ENCODE data around the gene ANO7. TPM values are rescaled to one million over a fixed set of nuclear protein-coding genes. Genes with fewer than 3 reads are reported as not detected.

The ANO7 gene
- polyA plus RNA-seq, 1 of the 3 experiments (the other 2 are of a cell fraction): 0.81 TPM

DNA sequence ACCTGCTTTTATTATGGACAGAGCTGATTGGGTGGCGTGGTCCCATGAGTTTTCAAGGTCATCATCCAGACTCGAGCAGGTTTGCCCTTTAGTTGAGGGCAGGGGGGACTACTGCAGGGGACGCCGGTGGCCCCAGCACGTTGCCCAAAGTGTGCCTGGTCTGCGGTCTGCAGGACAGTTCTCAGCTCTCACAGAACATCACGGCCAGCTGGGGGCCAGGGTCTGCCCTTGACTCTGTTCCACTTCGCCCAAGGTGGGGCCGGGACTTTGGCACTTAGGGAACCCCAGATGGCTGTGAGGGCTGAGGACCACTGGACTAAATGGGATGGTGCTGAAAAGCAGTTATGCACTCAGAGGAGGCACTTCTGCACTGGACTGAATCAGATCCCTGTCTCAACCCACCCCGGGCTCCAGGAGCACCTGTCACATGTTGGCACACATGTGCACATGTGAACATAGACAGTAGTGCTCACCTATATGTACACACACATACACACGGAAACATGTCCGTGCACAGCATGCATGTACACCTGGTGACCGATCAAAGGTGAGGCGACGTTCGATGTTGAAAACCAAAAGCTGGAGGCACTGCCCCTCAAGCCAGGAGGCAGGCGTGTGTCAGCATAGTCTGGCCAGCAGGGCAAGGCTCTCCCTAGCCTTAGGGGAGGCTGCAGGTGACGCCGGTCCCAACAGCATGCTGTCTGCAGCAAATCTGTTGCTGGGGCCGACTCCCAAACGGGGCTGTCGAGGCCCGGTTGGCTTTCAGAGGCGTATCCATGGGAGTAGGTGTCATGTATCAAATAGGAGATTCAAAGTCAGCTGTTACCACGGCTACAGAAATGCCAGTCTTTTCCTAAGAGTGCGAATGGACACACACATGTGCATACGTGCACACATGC, 10.2 kb downstream of the ANO7 start:
- H3K36me3 ChIP-seq (replicated peaks in 1 of 2; ENCODE audit: control insufficient read depth in 1 of 2, insufficient read depth in 2 of 2, low read length in 1 of 2): no peaks in the 10 kb centered on the region
- 65% methylated on average over 23 of the region's 27 CpGs for WGBS (ENCODE audit: low lambda C conversion rate)
- CTCF ChIA-PET: interaction anchor here (1.2 kb wide), 1 partner anchor 12 kb away, joined by 3 read pairs; no protein-coding TSS in a partner anchor

DNA sequence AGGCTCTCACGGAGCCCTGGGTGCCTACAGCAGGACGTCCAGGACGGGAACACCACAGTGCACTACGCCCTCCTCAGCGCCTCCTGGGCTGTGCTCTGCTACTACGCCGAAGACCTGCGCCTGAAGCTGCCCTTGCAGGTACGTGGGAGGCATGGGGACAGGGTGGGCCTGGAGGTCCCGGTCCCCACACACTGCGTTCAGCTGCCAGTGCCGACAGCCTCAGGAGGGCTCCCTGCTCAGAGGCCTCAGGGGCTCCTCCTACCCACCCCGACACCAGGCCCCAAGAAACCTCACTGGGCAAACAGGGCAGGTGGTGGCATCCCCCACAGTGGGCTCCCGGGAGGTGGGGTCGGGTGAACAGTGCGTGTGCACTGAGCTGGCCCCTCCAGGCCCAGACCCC, 10.8 kb downstream of the ANO7 start:
- WGBS (ENCODE audit: low lambda C conversion rate): 84% methylated on average over 5 of the region's 16 CpGs
- H3K4me2 ChIP-seq: no peak overlapping the region
- no peak overlapping the region for H3K4me3 ChIP-seq (ENCODE audit: low read depth in 2 of 2, low read length in 1 of 2)
- no peaks in the 10 kb centered on the region for H3K36me3 ChIP-seq (replicated peaks in 1 of 2; ENCODE audit: control insufficient read depth in 1 of 2, insufficient read depth in 2 of 2, low read length in 1 of 2)
- ChIA-PET POLR2A (no interaction called here), CTCF (interaction anchor here (1.2 kb wide), 1 partner anchor 12 kb away, joined by 3 read pairs; no protein-coding TSS in a partner anchor)
- H3K27me3 ChIP-seq (ENCODE audit: insufficient read depth): no peaks in the 10 kb centered on the region
- H2AFZ ChIP-seq (ENCODE audit: low read depth): no peak overlapping the region
- no peaks in the 10 kb centered on the region for H4K20me1 ChIP-seq (ENCODE audit: insufficient read depth)
- DNase-seq: no peak
- no peaks in the 10 kb centered on the region for H3K9me3 ChIP-seq
- no peaks in the 10 kb centered on the region; a peak in 1 of 4 replicates for H3K4me1 ChIP-seq (ENCODE audit: control insufficient read depth in 1 of 2, insufficient read depth in 2 of 2, low read depth in 1 of 2, low read length in 1 of 2)
- no peak overlapping the region for H3K9ac ChIP-seq
- no peak overlapping the region for H3K27ac ChIP-seq (ENCODE audit: low read depth in 2 of 2, low read length in 1 of 2)
- H3K79me2 ChIP-seq (ENCODE audit: insufficient read depth): no peaks in the 10 kb centered on the region
- no peaks in the 10 kb centered on the region for H3K9me2 ChIP-seq
- H3F3A ChIP-seq (replicated peaks; ENCODE audit: insufficient read depth): no peaks in the 10 kb centered on the region
- TF ChIP-seq, protein P1, sequence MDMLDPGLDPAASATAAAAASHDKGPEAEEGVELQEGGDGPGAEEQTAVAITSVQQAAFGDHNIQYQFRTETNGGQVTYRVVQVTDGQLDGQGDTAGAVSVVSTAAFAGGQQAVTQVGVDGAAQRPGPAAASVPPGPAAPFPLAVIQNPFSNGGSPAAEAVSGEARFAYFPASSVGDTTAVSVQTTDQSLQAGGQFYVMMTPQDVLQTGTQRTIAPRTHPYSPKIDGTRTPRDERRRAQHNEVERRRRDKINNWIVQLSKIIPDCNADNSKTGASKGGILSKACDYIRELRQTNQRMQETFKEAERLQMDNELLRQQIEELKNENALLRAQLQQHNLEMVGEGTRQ (IDR thresholded peaks at IDR 0.05; ENCODE audit: borderline replicate concordance, low read depth, low read length): no peak
- TF ChIP-seq RFX5 (IDR thresholded peaks at IDR 0.05; ENCODE audit: low read length) (no peak), SMC3 (IDR thresholded peaks at IDR 0.05; ENCODE audit: low read depth, low read length) (no peak), MAX (IDR thresholded peaks at IDR 0.05; ENCODE audit: low read depth) (no peak), REST (IDR thresholded peaks at IDR 0.05; ENCODE audit: low read depth, low read length) (no peak), FOSL2 (IDR thresholded peaks at IDR 0.05; ENCODE audit: borderline replicate concordance, low read depth) (no peak), RXRA (IDR thresholded peaks at IDR 0.05; ENCODE audit: borderline replicate concordance, low read depth) (no peak), MEF2A (IDR thresholded peaks at IDR 0.05; ENCODE audit: borderline replicate concordance, low read depth) (no peak)

More for the DNA sequence above, 10.2 kb downstream of the ANO7 start:
- no peaks in the 10 kb centered on the region for H3K4me1 ChIP-seq (ENCODE audit: control insufficient read depth in 1 of 2, insufficient read depth in 2 of 2, low read depth in 1 of 2, low read length in 1 of 2)
- no peak for DNase-seq
- TF ChIP-seq, protein P1 (IDR thresholded peaks at IDR 0.05; ENCODE audit: borderline replicate concordance, low read depth, low read length): no peak
- TF ChIP-seq EZH2phosphoT487 (IDR thresholded peaks at IDR 0.05; ENCODE audit: borderline replicate concordance, low read depth) (no peak), TAF1 (IDR thresholded peaks at IDR 0.05; ENCODE audit: borderline replicate concordance, low read depth, low read length) (no peak), SMC3 (IDR thresholded peaks at IDR 0.05; ENCODE audit: low read depth, low read length) (no peak), GABPA (IDR thresholded peaks at IDR 0.05; ENCODE audit: low read depth) (no peak), IRF3 (IDR thresholded peaks at IDR 0.05; ENCODE audit: low read depth, low read length) (no peak), ELF1 (IDR thresholded peaks at IDR 0.05) (no peak), CHD2 (IDR thresholded peaks at IDR 0.05; ENCODE audit: low read length, partially characterized antibody) (no peak), FOSL2 (IDR thresholded peaks at IDR 0.05; ENCODE audit: borderline replicate concordance, low read depth) (no peak), GATA2 (CRISPR knock-in tag; IDR thresholded peaks at IDR 0.05) (no peak), YY1 (IDR thresholded peaks at IDR 0.05; ENCODE audit: low read depth) (no peak), MAX (IDR thresholded peaks at IDR 0.05; ENCODE audit: low read depth) (no peak), JUND (IDR thresholded peaks at IDR 0.05) (no peak), SIN3A (IDR thresholded peaks at IDR 0.05; ENCODE audit: borderline replicate concordance, low read depth, low read length) (no peak), RAD21 (IDR thresholded peaks at IDR 0.05; ENCODE audit: low read length) (no peak)
- H3K79me2 ChIP-seq (ENCODE audit: insufficient read depth): no peaks in the 10 kb centered on the region
- H3K4me2 ChIP-seq: no peak overlapping the region
- no peaks in the 10 kb centered on the region for H3K9me2 ChIP-seq
- H3K9ac ChIP-seq: no peak overlapping the region
- no peak overlapping the region for H3K4me3 ChIP-seq (ENCODE audit: low read depth in 2 of 2, low read length in 1 of 2)
- no peaks in the 10 kb centered on the region for H3K9me3 ChIP-seq
- H4K20me1 ChIP-seq (ENCODE audit: insufficient read depth): no peaks in the 10 kb centered on the region
- POLR2A ChIA-PET: no interaction called here
- no peaks in the 10 kb centered on the region for H3F3A ChIP-seq (replicated peaks; ENCODE audit: insufficient read depth)
- H3K27me3 ChIP-seq (ENCODE audit: insufficient read depth): no peaks in the 10 kb centered on the region
- no peak overlapping the region for H2AFZ ChIP-seq (ENCODE audit: low read depth)
- H3K27ac ChIP-seq (ENCODE audit: low read depth in 2 of 2, low read length in 1 of 2): no peak overlapping the region

All from SK-N-SH (cell line).